Right atrium auricular region (tissue), 2 donors: Measurements from ENCODE around the gene GOSR2. TPM values are rescaled to one million over a fixed set of nuclear protein-coding genes. Genes with fewer than 3 reads are reported as not detected.

Experiments
- DNase-seq: peaks from one replicate; pipeline ENCODE4 v3.0.0-alpha.2; 2019; ENCODE audit warnings: low spot score
- H3K27ac ChIP-seq, 2 donors: fragments of 200-600 bp; sonication (generic); 1 replicate in 1 of 2; 2 replicates in 1 of 2; pipeline ENCODE4 v1.5.1; 2016 to 2019
- H3K27me3 ChIP-seq, 2 donors: fragments of 200-600 bp; sonication (generic); one replicate each; pipeline versions ENCODE4 v1.5.1 to v1.6.0; 2017 to 2019
- H3K36me3 ChIP-seq: fragments of 200-600 bp; sonication (generic); one replicate; pipeline ENCODE4 v1.5.1; 2016
- H3K4me1 ChIP-seq, 2 donors: fragments of 200-600 bp; sonication (generic); one replicate each; pipeline versions ENCODE4 v1.5.1 to v1.6.0; 2017 to 2019
- H3K4me3 ChIP-seq, 2 donors: fragments of 200-600 bp; sonication (generic); 1 replicate in 1 of 2; 2 replicates in 1 of 2; pipeline ENCODE4 v1.5.1; 2017 to 2019; ENCODE audit warnings: mild to moderate bottlenecking in 1 of 2, moderate library complexity in 1 of 2
- H3K9me3 ChIP-seq, 2 donors: fragments of 200-600 bp; sonication (generic); one replicate each; pipeline ENCODE4 v1.5.1; 2019
- CTCF ChIP-seq, 2 donors: fragments of 200-600 bp; sonication (generic); IDR thresholded peaks; one replicate each; pipeline ENCODE4 v1.5.1; 2019; ENCODE audit warnings: antibody characterized with exemption in 2 of 2
- total RNA-seq, 2 donors: library from RNA; depleted of rRNA; stranded (reverse); fragments of >200 nt; gene quantifications; one replicate each; pipeline ENCODE4 v1.1.0, GENCODE V29; 2016

GOSR2 gene
- total RNA-seq, 2 donors from 2014 or later: 35.9 to 38.6 TPM

- H3K9me3 ChIP-seq: peaks cover 0 to 2% of the 10 kb centered on the region in 2 donors
- no peaks in the 10 kb centered on the region for H3K27me3 ChIP-seq
- no peak overlapping the region for H3K27ac ChIP-seq
- no peaks in the 10 kb centered on the region for H3K36me3 ChIP-seq
- H3K4me3 ChIP-seq: no peak overlapping the region
- DNase-seq: no peak
- no peaks in the 10 kb centered on the region for H3K4me1 ChIP-seq
- TF ChIP-seq CTCF (IDR thresholded peaks at IDR 0.05): no peak
These were observed 18.9 kb upstream of the GOSR2 start for GRCh38 chr17:46903762-46904672.

- no peak for TF ChIP-seq CTCF (IDR thresholded peaks at IDR 0.05)
- H3K36me3 ChIP-seq: no peaks in the 10 kb centered on the region
- no peak overlapping the region for H3K4me3 ChIP-seq
- H3K27me3 ChIP-seq: no peaks in the 10 kb centered on the region
- DNase-seq: no peak
- H3K27ac ChIP-seq: no peak overlapping the region
- no peaks in the 10 kb centered on the region for H3K4me1 ChIP-seq
- H3K9me3 ChIP-seq: no peaks in the 10 kb centered on the region
These were observed 14.8 kb upstream of the GOSR2 start for GRCh38 chr17:46908068-46908737.

- Histone ChIP-seq H3K27ac (no peak overlapping the region), H3K27me3 (no peaks in the 10 kb centered on the region), H3K36me3 (no peaks in the 10 kb centered on the region), H3K9me3 (no peaks in the 10 kb centered on the region), H3K4me3 (no peak overlapping the region), H3K4me1 (no peaks in the 10 kb centered on the region)
- no peak for TF ChIP-seq CTCF (IDR thresholded peaks at IDR 0.05)
- no peak for DNase-seq
These were observed 12.6 kb upstream of the GOSR2 start for GRCh38 chr17:46910179-46910927.

- no peak for DNase-seq
- Histone ChIP-seq H3K27ac (peak overlapping the region in 1 of 2 donors; percentile 9), H3K4me1 (no peaks in the 10 kb centered on the region), H3K27me3 (no peaks in the 10 kb centered on the region), H3K9me3 (no peaks in the 10 kb centered on the region), H3K4me3 (no peak overlapping the region), H3K36me3 (no peaks in the 10 kb centered on the region)
- no peak for TF ChIP-seq CTCF (IDR thresholded peaks at IDR 0.05)
These were observed 11.6 kb upstream of the GOSR2 start for GRCh38 chr17:46911311-46911710.

GRCh38 chr17:46915596-46915995 is 7.4 kb upstream of the GOSR2 start:
- Histone ChIP-seq H3K4me1 (no peaks in the 10 kb centered on the region), H3K9me3 (no peaks in the 10 kb centered on the region), H3K4me3 (no peak overlapping the region), H3K27ac (no peak overlapping the region), H3K36me3 (no peaks in the 10 kb centered on the region), H3K27me3 (no peaks in the 10 kb centered on the region)
- no peak for DNase-seq
- TF ChIP-seq CTCF (IDR thresholded peaks at IDR 0.05): no peak
